LNCAP (cell line): ENCODE results near the gene RAB1B.

Experiments
- TF ChIP-seq, protein P1 (sequence below): fragments of 450-650 bp; IDR thresholded peaks from 2 replicates; pipeline ENCODE4 v1.5.1; 2017; ENCODE audit warnings: mild to moderate bottlenecking

RAB1B gene

DNA sequence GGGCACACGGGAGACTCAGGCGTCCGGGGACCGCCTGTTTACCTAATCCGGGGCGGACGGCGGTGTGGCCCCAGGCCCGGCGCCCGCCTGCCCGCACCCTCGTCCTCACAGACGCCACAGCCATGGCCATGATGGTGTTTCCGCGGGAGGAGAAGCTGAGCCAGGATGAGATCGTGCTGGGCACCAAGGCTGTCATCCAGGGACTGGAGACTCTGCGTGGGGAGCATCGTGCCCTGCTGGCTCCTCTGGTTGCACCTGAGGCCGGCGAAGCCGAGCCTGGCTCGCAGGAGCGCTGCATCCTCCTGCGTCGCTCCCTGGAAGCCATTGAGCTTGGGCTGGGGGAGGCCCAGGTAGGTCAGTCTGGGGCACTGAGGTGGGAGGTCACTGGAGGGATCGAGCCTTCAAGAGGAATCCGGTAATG is 10.0 kb upstream of the RAB1B start:
- TF ChIP-seq, protein P1, sequence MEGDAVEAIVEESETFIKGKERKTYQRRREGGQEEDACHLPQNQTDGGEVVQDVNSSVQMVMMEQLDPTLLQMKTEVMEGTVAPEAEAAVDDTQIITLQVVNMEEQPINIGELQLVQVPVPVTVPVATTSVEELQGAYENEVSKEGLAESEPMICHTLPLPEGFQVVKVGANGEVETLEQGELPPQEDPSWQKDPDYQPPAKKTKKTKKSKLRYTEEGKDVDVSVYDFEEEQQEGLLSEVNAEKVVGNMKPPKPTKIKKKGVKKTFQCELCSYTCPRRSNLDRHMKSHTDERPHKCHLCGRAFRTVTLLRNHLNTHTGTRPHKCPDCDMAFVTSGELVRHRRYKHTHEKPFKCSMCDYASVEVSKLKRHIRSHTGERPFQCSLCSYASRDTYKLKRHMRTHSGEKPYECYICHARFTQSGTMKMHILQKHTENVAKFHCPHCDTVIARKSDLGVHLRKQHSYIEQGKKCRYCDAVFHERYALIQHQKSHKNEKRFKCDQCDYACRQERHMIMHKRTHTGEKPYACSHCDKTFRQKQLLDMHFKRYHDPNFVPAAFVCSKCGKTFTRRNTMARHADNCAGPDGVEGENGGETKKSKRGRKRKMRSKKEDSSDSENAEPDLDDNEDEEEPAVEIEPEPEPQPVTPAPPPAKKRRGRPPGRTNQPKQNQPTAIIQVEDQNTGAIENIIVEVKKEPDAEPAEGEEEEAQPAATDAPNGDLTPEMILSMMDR: peak; percentile 23

GRCh38 chr11:66259225-66259624 is 9.2 kb upstream of the RAB1B start:
- TF ChIP-seq, protein P1: no peak

- TF ChIP-seq, protein P1: no peak
Measured at GRCh38 chr11:66259956-66260355, 8.5 kb upstream of the RAB1B start.

DNA sequence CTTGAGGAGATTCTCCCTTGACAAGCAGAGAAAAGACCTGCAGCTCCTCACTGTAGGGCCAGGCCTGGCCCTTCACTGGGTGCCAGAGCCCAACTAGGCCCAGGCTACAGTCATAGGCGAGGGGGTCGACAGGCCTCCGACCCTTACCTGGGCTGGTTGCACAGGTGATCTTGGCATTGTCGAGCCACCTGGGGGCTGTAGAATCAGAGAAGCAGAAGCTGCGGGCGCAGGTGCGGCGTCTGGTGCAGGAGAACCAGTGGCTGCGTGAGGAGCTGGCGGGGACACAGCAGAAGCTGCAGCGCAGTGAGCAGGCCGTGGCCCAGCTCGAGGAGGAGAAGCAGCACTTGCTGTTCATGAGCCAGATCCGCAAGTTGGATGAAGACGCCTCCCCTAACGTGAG is 6.9 kb upstream of the RAB1B start:
- TF ChIP-seq, protein P1: no peak

DNA sequence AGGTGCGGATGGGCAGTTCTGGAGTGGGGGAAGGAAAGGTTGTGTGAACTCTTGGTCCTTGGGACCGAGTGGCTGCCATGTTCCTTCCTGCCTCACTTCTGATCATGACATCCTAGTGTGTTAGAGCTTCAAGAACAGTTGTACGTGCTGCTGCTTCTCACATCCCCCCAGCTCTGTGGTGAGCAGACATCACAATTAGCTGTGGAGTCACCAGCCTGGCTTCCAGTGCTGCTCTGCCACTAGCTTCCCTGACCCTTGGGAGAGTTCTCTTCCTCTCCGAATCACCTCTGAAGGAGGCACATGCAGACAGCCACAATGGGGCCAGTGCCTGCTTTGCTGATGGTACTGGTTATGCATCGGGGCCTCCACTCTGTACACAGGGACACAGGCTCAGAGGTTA is 6.2 kb upstream of the RAB1B start:
- TF ChIP-seq, protein P1: no peak

DNA sequence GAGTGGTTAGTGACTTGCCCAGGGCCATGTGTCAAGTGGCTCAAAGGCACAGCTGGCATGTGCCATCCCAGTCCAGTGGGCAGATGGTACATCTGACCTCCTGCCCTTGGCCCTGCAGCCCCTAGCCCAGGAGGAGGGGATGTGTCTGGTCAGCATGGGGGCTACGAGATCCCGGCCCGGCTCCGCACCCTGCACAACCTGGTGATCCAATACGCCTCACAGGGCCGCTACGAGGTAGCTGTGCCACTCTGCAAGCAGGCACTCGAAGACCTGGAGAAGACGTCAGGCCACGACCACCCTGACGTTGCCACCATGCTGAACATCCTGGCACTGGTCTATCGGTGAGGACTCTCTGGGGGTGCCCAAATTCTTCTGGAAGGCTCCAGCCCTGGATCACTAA is 5.7 kb upstream of the RAB1B start:
- TF ChIP-seq, protein P1: no peak

DNA sequence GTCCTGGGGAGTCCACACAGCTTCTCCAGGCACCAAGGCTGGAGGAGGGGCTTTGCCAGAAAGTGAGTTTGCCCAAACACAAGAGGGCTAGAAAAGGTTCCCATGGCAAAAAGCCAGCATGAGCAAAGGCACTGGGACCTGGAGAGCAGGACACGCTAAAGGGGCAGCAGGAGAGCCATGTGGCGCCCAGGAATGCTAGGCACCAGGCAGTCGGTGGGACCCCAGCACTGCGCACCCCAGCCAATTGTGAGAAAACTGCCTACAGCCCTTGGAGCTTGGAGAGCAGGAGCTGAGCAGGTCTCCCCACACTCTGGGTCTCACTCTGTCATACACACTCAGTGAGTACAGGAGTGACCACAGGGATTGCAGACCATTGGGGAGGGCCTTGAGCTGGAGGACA is 5.2 kb upstream of the RAB1B start:
- TF ChIP-seq, protein P1: no peak

GRCh38 chr11:66263785-66264184 is 4.7 kb upstream of the RAB1B start:
- TF ChIP-seq, protein P1: no peak
